ENCODE results near the gene BICD2. TPM values are rescaled to one million over a fixed set of nuclear protein-coding genes. Genes with fewer than 3 reads are reported as not detected.
"Not testable (repeated sequence)": the region's sequence is repeated elsewhere in the genome, so short reads cannot be mapped to it uniquely, and the experiment has no call there.

The BICD2 gene
- total RNA-seq, 1 donor from 2014 or later: 44.0 TPM

- no peak for DNase-seq (ENCODE audit: low read depth)
- no peak overlapping the region for H3K4me3 ChIP-seq (ENCODE audit: low read depth, low read length)
- TF ChIP-seq, protein P1, sequence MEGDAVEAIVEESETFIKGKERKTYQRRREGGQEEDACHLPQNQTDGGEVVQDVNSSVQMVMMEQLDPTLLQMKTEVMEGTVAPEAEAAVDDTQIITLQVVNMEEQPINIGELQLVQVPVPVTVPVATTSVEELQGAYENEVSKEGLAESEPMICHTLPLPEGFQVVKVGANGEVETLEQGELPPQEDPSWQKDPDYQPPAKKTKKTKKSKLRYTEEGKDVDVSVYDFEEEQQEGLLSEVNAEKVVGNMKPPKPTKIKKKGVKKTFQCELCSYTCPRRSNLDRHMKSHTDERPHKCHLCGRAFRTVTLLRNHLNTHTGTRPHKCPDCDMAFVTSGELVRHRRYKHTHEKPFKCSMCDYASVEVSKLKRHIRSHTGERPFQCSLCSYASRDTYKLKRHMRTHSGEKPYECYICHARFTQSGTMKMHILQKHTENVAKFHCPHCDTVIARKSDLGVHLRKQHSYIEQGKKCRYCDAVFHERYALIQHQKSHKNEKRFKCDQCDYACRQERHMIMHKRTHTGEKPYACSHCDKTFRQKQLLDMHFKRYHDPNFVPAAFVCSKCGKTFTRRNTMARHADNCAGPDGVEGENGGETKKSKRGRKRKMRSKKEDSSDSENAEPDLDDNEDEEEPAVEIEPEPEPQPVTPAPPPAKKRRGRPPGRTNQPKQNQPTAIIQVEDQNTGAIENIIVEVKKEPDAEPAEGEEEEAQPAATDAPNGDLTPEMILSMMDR (IDR thresholded peaks at IDR 0.05; ENCODE audit: insufficient read depth, low read length, poor library complexity, severe bottlenecking): no peak
- H3K36me3 ChIP-seq (ENCODE audit: control insufficient read depth, insufficient read depth, low read length): no peaks in the 10 kb centered on the region
- H3K27me3 ChIP-seq (ENCODE audit: control insufficient read depth, insufficient read depth, low read length): peaks cover 54% of the 10 kb centered on the region
Observed at GRCh38 chr9:92804727-92805126, 40.1 kb upstream of the BICD2 start.

GRCh38 chr9:92798358-92798757 is 33.7 kb upstream of the BICD2 start:
- TF ChIP-seq, protein P1 (IDR thresholded peaks at IDR 0.05; ENCODE audit: insufficient read depth, low read length, poor library complexity, severe bottlenecking): no peak
- Histone ChIP-seq H3K4me3 (ENCODE audit: low read depth, low read length) (no peak overlapping the region), H3K36me3 (ENCODE audit: control insufficient read depth, insufficient read depth, low read length) (no peaks in the 10 kb centered on the region), H3K27me3 (ENCODE audit: control insufficient read depth, insufficient read depth, low read length) (peaks cover 20% of the 10 kb centered on the region)
- DNase-seq (ENCODE audit: low read depth): no peak

- H3K4me3 ChIP-seq (ENCODE audit: low read depth, low read length); H3K36me3 ChIP-seq (ENCODE audit: control insufficient read depth, insufficient read depth, low read length); DNase-seq (ENCODE audit: low read depth): not testable (repeated sequence)
- peaks cover 20% of the 10 kb centered on the region for H3K27me3 ChIP-seq (ENCODE audit: control insufficient read depth, insufficient read depth, low read length)
Observed at GRCh38 chr9:92796337-92796804, 31.7 kb upstream of the BICD2 start.

GRCh38 chr9:92795598-92796336 is 31.1 kb upstream of the BICD2 start:
- no peaks in the 10 kb centered on the region for H3K36me3 ChIP-seq (ENCODE audit: control insufficient read depth, insufficient read depth, low read length)
- no peak for DNase-seq (ENCODE audit: low read depth)
- H3K27me3 ChIP-seq (ENCODE audit: control insufficient read depth, insufficient read depth, low read length): peaks cover 22% of the 10 kb centered on the region
- no peak overlapping the region for H3K4me3 ChIP-seq (ENCODE audit: low read depth, low read length)
- TF ChIP-seq, protein P1 (IDR thresholded peaks at IDR 0.05; ENCODE audit: insufficient read depth, low read length, poor library complexity, severe bottlenecking): no peak

- Histone ChIP-seq H3K36me3 (ENCODE audit: control insufficient read depth, insufficient read depth, low read length) (no peaks in the 10 kb centered on the region), H3K4me3 (ENCODE audit: low read depth, low read length) (no peak overlapping the region), H3K27me3 (ENCODE audit: control insufficient read depth, insufficient read depth, low read length) (peaks cover 22% of the 10 kb centered on the region)
- no peak for DNase-seq (ENCODE audit: low read depth)
- TF ChIP-seq, protein P1 (IDR thresholded peaks at IDR 0.05; ENCODE audit: insufficient read depth, low read length, poor library complexity, severe bottlenecking): no peak
Observed at GRCh38 chr9:92795000-92795399, 30.4 kb upstream of the BICD2 start.

DNA sequence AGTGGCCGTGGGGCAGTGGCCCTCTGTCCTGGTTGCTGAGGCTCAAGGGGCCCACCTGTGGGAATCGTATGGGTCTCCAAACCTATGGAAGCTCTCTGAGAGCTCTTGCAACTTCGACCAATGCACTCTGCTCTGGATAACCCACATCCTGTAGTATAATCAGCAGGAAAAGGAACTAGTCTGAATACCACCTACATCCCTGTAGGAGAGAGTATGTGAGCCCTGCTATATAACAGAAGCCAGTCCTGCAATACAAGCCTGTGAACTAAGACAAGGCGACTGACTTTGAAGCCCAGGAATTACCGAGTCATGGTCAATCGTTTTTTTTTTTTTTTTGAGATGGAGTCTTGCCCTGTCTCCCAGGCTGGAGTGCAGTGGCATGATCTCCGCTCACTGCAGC is 29.8 kb upstream of the BICD2 start:
- H3K36me3 ChIP-seq (ENCODE audit: control insufficient read depth, insufficient read depth, low read length): no peaks in the 10 kb centered on the region
- no peak for DNase-seq (ENCODE audit: low read depth)
- TF ChIP-seq, protein P1 (IDR thresholded peaks at IDR 0.05; ENCODE audit: insufficient read depth, low read length, poor library complexity, severe bottlenecking): no peak

More for the DNA sequence above, 29.8 kb upstream of the BICD2 start:
- H3K27me3 ChIP-seq (ENCODE audit: control insufficient read depth, insufficient read depth, low read length): peaks cover 22% of the 10 kb centered on the region
- no peak overlapping the region for H3K4me3 ChIP-seq (ENCODE audit: low read depth, low read length)
